GM12878 (cell line): ENCODE measurements around the gene TRPV3. TPM values are rescaled to one million over a fixed set of nuclear protein-coding genes. Genes with fewer than 3 reads are reported as not detected.

Experiments
- ATAC-seq: fragments of 200-7000 bp; cut with Tn5 transposase; 3 replicates; pipeline ENCODE4 v1.9.1; 2020; ENCODE audit warnings: mild to moderate bottlenecking, moderate library complexity
- BruUV-seq: library from RNA; stranded (reverse); fragments of 400-500 nt; replicated peaks from 2 replicates; lab custom pipeline; 2021; lab: Mats Ljungman, UMichigan
- CTCF ChIA-PET: fragments of 300-600 bp; sonication (Branson Sonifier 250); formaldehyde crosslinking; extraction: SDS; loops from one replicate; lab custom pipeline; 2021; ENCODE audit warnings: inconsistent platforms; lab: Yijun Ruan, JAX
- POLR2A ChIA-PET: fragments of 350-600 bp; formaldehyde crosslinking; extraction: SDS; loops from one replicate; lab custom pipeline; 2021; ENCODE audit warnings: inconsistent platforms; lab: Charles Lee
- RAD21 ChIA-PET: fragments of 300-600 bp; sonication (Branson Sonifier 250); formaldehyde crosslinking; loops from one replicate; lab custom pipeline; 2023; ENCODE audit warnings: antibody characterized with exemption; ENCODE audit not compliant: unreplicated experiment; lab: Charles Lee
- SMC1A ChIA-PET: fragments of 300-600 bp; sonication (Branson Sonifier 250); formaldehyde crosslinking; loops from one replicate; lab custom pipeline; 2023; ENCODE audit not compliant: unreplicated experiment, uncharacterized antibody; lab: Charles Lee
- DNase-seq: peaks from one replicate; pipeline ENCODE4 v3.0.0-alpha.2; 2011; ENCODE audit warnings: low read depth, low spot score
- FAIRE-seq: peaks from 3 replicates; lab custom pipeline; 2011; peaks lifted over from hg19 to GRCh38; lab: Jason Lieb, UNC
- H2AFZ ChIP-seq: 2 replicates; pipeline ENCODE4 v1.6.0; 2011; ENCODE audit warnings: low read depth, low read length, control low read depth; ENCODE audit not compliant: control insufficient read depth
- H3K27ac ChIP-seq: 2 replicates; pipeline ENCODE4 v1.5.1; 2011; ENCODE audit warnings: control low read depth; ENCODE audit not compliant: control insufficient read depth, insufficient read depth
- H3K27me3 ChIP-seq, 2 experiments: replicated peaks in 1 of 2; 2 replicates each; pipeline versions ENCODE4 v1.6.0 to v1.6.1; 2011; ENCODE audit warnings: low read length in 1 of 2; ENCODE audit not compliant: control insufficient read depth in 2 of 2, insufficient read depth in 2 of 2
- H3K36me3 ChIP-seq, 2 experiments: 2 replicates each; pipeline ENCODE4 v1.5.1; 2011; ENCODE audit warnings: low read length in 1 of 2; ENCODE audit not compliant: control insufficient read depth in 2 of 2, insufficient read depth in 2 of 2
- H3K4me1 ChIP-seq: 2 replicates; pipeline ENCODE4 v1.6.1; 2011; ENCODE audit warnings: mild to moderate bottlenecking, low read length, moderate library complexity, mixed read lengths; ENCODE audit not compliant: control insufficient read depth, insufficient read depth
- H3K4me2 ChIP-seq: 2 replicates; pipeline ENCODE4 v1.6.0; 2011; ENCODE audit warnings: control low read depth; ENCODE audit not compliant: control insufficient read depth, insufficient read depth
- H3K4me3 ChIP-seq: fragments of 200-600 bp; sonication (generic); 2 replicates; pipeline ENCODE4 v1.5.1; 2016
- H3K79me2 ChIP-seq: 2 replicates; pipeline ENCODE4 v1.6.0; 2011; ENCODE audit warnings: low read length; ENCODE audit not compliant: control insufficient read depth, insufficient read depth
- H3K9ac ChIP-seq: 2 replicates; pipeline ENCODE4 v1.8.0; 2011; ENCODE audit warnings: low read length, control low read depth, mixed read lengths; ENCODE audit not compliant: control insufficient read depth, insufficient read depth
- H3K9me3 ChIP-seq: replicated peaks from 3 replicates; pipeline ENCODE4 v1.5.1; 2011; ENCODE audit warnings: mild to moderate bottlenecking, low read length; ENCODE audit not compliant: control insufficient read depth, insufficient read depth
- H4K20me1 ChIP-seq: 2 replicates; pipeline ENCODE4 v1.6.0; 2011; ENCODE audit not compliant: control insufficient read depth, insufficient read depth
- ASH2L ChIP-seq: fragments of 300-600, 200-600 bp; sonication (generic); IDR thresholded peaks from 2 replicates; pipeline ENCODE4 v1.6.1; 2017; ENCODE audit warnings: low read depth, mild to moderate bottlenecking, borderline replicate concordance
- JUND ChIP-seq: IDR thresholded peaks from 2 replicates; pipeline ENCODE4 v1.6.1; 2012; ENCODE audit warnings: low read depth, mild to moderate bottlenecking, low read length, improper control_type of control experiment, moderate library complexity
- KLF5 ChIP-seq: fragments of 450-650 bp; IDR thresholded peaks from 2 replicates; pipeline ENCODE4 v1.6.1; 2014; ENCODE audit warnings: mild to moderate bottlenecking; ENCODE audit not compliant: partially characterized antibody
- MTA2 ChIP-seq: fragments of 450-650 bp; IDR thresholded peaks from 2 replicates; pipeline ENCODE4 v1.6.1; 2016; ENCODE audit warnings: low read depth, mild to moderate bottlenecking, moderate library complexity
- NR2C1 ChIP-seq: fragments of 450-650 bp; IDR thresholded peaks from 2 replicates; pipeline ENCODE4 v1.6.1; 2017; ENCODE audit warnings: antibody characterized with exemption, mild to moderate bottlenecking, moderate library complexity
- SIX5 ChIP-seq: IDR thresholded peaks from 2 replicates; pipeline ENCODE4 v1.6.1; 2011; ENCODE audit warnings: mild to moderate bottlenecking, low read depth, low read length, moderate library complexity; ENCODE audit not compliant: severe bottlenecking
- SKIL ChIP-seq: fragments of 450-650 bp; IDR thresholded peaks from 2 replicates; pipeline ENCODE4 v1.6.1; 2017; ENCODE audit warnings: mild to moderate bottlenecking, low read depth, inconsistent platforms; ENCODE audit not compliant: poor library complexity, severe bottlenecking
- SMAD5 ChIP-seq: IDR thresholded peaks from 2 replicates; pipeline ENCODE4 v1.6.1; 2016; ENCODE audit warnings: antibody characterized with exemption, low read depth
- TCF3 ChIP-seq: IDR thresholded peaks from 2 replicates; pipeline ENCODE4 v1.6.1; 2012; ENCODE audit warnings: low read depth, mild to moderate bottlenecking, low read length, borderline replicate concordance; ENCODE audit not compliant: insufficient read depth
- USF1 ChIP-seq: IDR thresholded peaks from 2 replicates; pipeline ENCODE4 v1.6.1; 2011; ENCODE audit warnings: borderline replicate concordance, low read depth, mild to moderate bottlenecking, moderate library complexity, mixed read lengths, low read length; ENCODE audit not compliant: insufficient read depth; ENCODE audit errors: extremely low read length
- ZNF384 ChIP-seq: IDR thresholded peaks from 2 replicates; pipeline ENCODE4 v1.6.1; 2012; ENCODE audit warnings: low read depth, mild to moderate bottlenecking, low read length, improper control_type of control experiment, borderline replicate concordance
- ZNF622 ChIP-seq: fragments of 450-650 bp; IDR thresholded peaks from 2 replicates; pipeline ENCODE4 v1.6.1; 2017; ENCODE audit warnings: mild to moderate bottlenecking, inconsistent platforms
- WGBS: methylation state at CpG from one replicate; pipeline ENCODE4 v1.1.6; 2016; ENCODE audit warnings: low lambda C conversion rate; ENCODE audit not compliant: insufficient replicate concordance, insufficient coverage; ENCODE audit errors: missing lambda C conversion rate; 5-methylcytosine and 5-hydroxymethylcytosine counted together
- in situ Hi-C: fragments of 300-500 bp; cut with MboI; formaldehyde crosslinking; loops from 9 replicates; pipeline ENCODE4 v1.14.3; 2018; ENCODE audit warnings: mixed read lengths
- intact Hi-C: fragments of 100-400 bp; cut with micrococcal nuclease; formaldehyde crosslinking; loops from one replicate; pipeline ENCODE4 v1.14.2; 2022; ENCODE audit not compliant: unreplicated experiment
- polyA plus RNA-seq, 11 experiments: library from polyadenylated mRNA; depleted of rRNA in 4 of 11; unstranded in 6 of 11; stranded (reverse) in 5 of 11; fragments of >200 nt; fragmentation: Nextera tagmentation in 4 of 11; fragmentation: Illumina TruSeq in 1 of 11; extraction: Ambion mirVana in 4 of 11; extraction: Trizol in 1 of 11; gene quantifications; 1 replicate in 1 of 11; 2 replicates in 10 of 11; pipeline versions ENCODE4 v1.2.1 to v1.2.3, GENCODE V29; 2011 to 2016; ENCODE audit warnings: inconsistent platforms in 2 of 11, missing spikeins in 2 of 11, low read depth in 1 of 11
- total RNA-seq, 4 experiments: library from RNA; depleted of rRNA in 3 of 4; stranded (reverse); fragments of >200 nt in 3 of 4; fragmentation: Illumina TruSeq in 1 of 4; extraction: Trizol in 1 of 4; gene quantifications; 2 replicates each; pipeline versions ENCODE4 v1.2.1 to v1.2.3, GENCODE V29; 2013 to 2021

The TRPV3 gene
- total and polyA plus RNA-seq, 10 of the 15 experiments (the other 5 are each of a cell fraction or from before 2014, with no cell fraction given) = 0.52 to 12.0 (median 2.7) TPM

- TF ChIP-seq USF1 = no peak
- TF ChIP-seq, all 136 proteins: peak for 0
These were observed 17.6 kb downstream of the TRPV3 start (continued) for GRCh38 chr17:3539881-3540540.

- no peaks in the 10 kb centered on the region for H3K9me3 ChIP-seq
- intact Hi-C loops = no loop called here
- CTCF ChIA-PET = interaction anchor here (1.6 kb wide), 1 partner anchor 11 kb away, joined by 4 read pairs; no protein-coding TSS in a partner anchor
- no TSS peak for BruUV-seq
- ATAC-seq (no peak), FAIRE-seq (no peak), DNase-seq (no peak)
- H3K4me2 ChIP-seq = no peak overlapping the region
- RAD21 ChIA-PET = interaction anchor here (1.2 to 1.5 kb wide), 2 partner anchors 26 to 100 kb away, joined by 3 to 4 read pairs; partner anchors contain the start of genes CTNS and SHPK
- H3K9ac ChIP-seq = no peak overlapping the region
- POLR2A ChIA-PET = no interaction called here
- H3K4me3 ChIP-seq = no peak overlapping the region
- H3K27ac ChIP-seq = no peak overlapping the region
- WGBS = 82% methylated on average over 5 of the region's 5 CpGs
- no peaks in the 10 kb centered on the region for H3K27me3 ChIP-seq
- TF ChIP-seq ZNF384 = no peak
- no peak for TF ChIP-seq NR2C1
- TF ChIP-seq JUND = no peak
- TF ChIP-seq ZNF622 = no peak
- no peak for TF ChIP-seq SMAD5
- TF ChIP-seq TCF3 = no peak
- no peak for TF ChIP-seq ASH2L
- TF ChIP-seq KLF5 = no peak
- no peak for TF ChIP-seq MTA2
- no peak for TF ChIP-seq SIX5
- no peak for TF ChIP-seq SKIL
- in situ Hi-C loops = no loop called here
- H3K36me3 ChIP-seq = peaks cover 0 to 8% of the 10 kb centered on the region in 2 experiments; a peak in 2 of 4 replicates
- no peaks in the 10 kb centered on the region for H3K79me2 ChIP-seq
- no peaks in the 10 kb centered on the region for H4K20me1 ChIP-seq
- no peak overlapping the region for H2AFZ ChIP-seq
- H3K4me1 ChIP-seq = peaks cover 3% of the 10 kb centered on the region
- SMC1A ChIA-PET = interaction anchor here (1.1 to 1.5 kb wide), 2 partner anchors 10 to 12 kb away, joined by 3 read pairs; no protein-coding TSS in a partner anchor
These were observed 20.9 kb downstream of the TRPV3 start for GRCh38 chr17:3536716-3537115.
